MM.1S (cell line): ENCODE data around the gene ZNF121.
"Not testable (repeated sequence)": the region's sequence is repeated elsewhere in the genome, so short reads cannot be mapped to it uniquely, and the experiment has no call there.

Experiments
- DNase-seq: peaks from one replicate; pipeline ENCODE4 v3.0.0-alpha.2; 2015
- H2AFZ ChIP-seq: fragments of 300-600 bp; sonication (generic); 2 replicates; pipeline ENCODE4 v1.6.0; 2016; ENCODE audit warnings: antibody characterized with exemption, low read length
- H3F3A ChIP-seq: fragments of 300-600 bp; sonication (generic); 2 replicates; pipeline ENCODE4 v1.6.1; 2016; ENCODE audit warnings: mild to moderate bottlenecking, antibody characterized with exemption, low read length, moderate library complexity, mixed read lengths; ENCODE audit not compliant: insufficient read depth
- H3K27ac ChIP-seq: fragments of 300-600 bp; sonication (generic); 2 replicates; pipeline ENCODE4 v1.5.1; 2016; ENCODE audit warnings: mild to moderate bottlenecking, low read length
- H3K27me3 ChIP-seq: fragments of 300-600 bp; sonication (generic); replicated peaks from 2 replicates; pipeline ENCODE4 v1.6.0; 2016; ENCODE audit warnings: low read length; ENCODE audit not compliant: insufficient read depth
- H3K36me3 ChIP-seq: fragments of 300-600 bp; sonication (generic); replicated peaks from 2 replicates; pipeline ENCODE4 v1.6.1; 2016; ENCODE audit warnings: mild to moderate bottlenecking, low read length, mixed read lengths; ENCODE audit not compliant: insufficient read depth
- H3K4me1 ChIP-seq: fragments of 300-600 bp; sonication (generic); 2 replicates; pipeline ENCODE4 v1.6.1; 2016; ENCODE audit warnings: low read length, mixed read lengths
- H3K4me2 ChIP-seq: fragments of 300-600 bp; sonication (generic); 2 replicates; pipeline ENCODE4 v1.6.0; 2016; ENCODE audit warnings: low read depth, low read length
- H3K4me3 ChIP-seq: fragments of 300-600 bp; sonication (generic); 2 replicates; pipeline ENCODE4 v1.5.1; 2016; ENCODE audit warnings: low read length, mixed read lengths
- H3K79me2 ChIP-seq: fragments of 300-600 bp; sonication (generic); 2 replicates; pipeline ENCODE4 v1.6.1; 2016; ENCODE audit warnings: mixed run types, low read length, mixed read lengths
- H3K9ac ChIP-seq: fragments of 300-600 bp; sonication (generic); 2 replicates; pipeline ENCODE4 v1.6.1; 2016; ENCODE audit warnings: low read length, mixed read lengths
- H3K9me2 ChIP-seq: fragments of 300-600 bp; sonication (generic); replicated peaks from 2 replicates; pipeline ENCODE4 v1.6.1; 2016; ENCODE audit warnings: mild to moderate bottlenecking, low read length, mixed read lengths; ENCODE audit not compliant: insufficient read depth
- H3K9me3 ChIP-seq: fragments of 300-600 bp; sonication (generic); replicated peaks from 2 replicates; pipeline ENCODE4 v1.6.1; 2016; ENCODE audit warnings: mild to moderate bottlenecking, low read length, mixed read lengths; ENCODE audit not compliant: insufficient read depth
- H4K20me1 ChIP-seq: fragments of 300-600 bp; sonication (generic); 2 replicates; pipeline ENCODE4 v1.6.1; 2016; ENCODE audit warnings: mild to moderate bottlenecking, low read length, moderate library complexity, mixed read lengths; ENCODE audit not compliant: insufficient read depth
- CTCF ChIP-seq: fragments of 300-600 bp; sonication (generic); IDR thresholded peaks from 2 replicates; pipeline ENCODE4 v1.5.1; 2016; ENCODE audit warnings: antibody characterized with exemption, low read length, mixed read lengths
- EZH2 ChIP-seq: fragments of 300-600 bp; sonication (generic); optimal IDR thresholded peaks from 2 replicates; pipeline ENCODE3; 2017; ENCODE audit warnings: low read depth, mild to moderate bottlenecking, antibody characterized with exemption, low read length, mixed read lengths
- EZH2phosphoT487 ChIP-seq: fragments of 300-600 bp; sonication (generic); IDR thresholded peaks from 2 replicates; pipeline ENCODE4 v1.6.1; 2018; ENCODE audit warnings: antibody characterized with exemption, low read length

Gene ZNF121

DNA sequence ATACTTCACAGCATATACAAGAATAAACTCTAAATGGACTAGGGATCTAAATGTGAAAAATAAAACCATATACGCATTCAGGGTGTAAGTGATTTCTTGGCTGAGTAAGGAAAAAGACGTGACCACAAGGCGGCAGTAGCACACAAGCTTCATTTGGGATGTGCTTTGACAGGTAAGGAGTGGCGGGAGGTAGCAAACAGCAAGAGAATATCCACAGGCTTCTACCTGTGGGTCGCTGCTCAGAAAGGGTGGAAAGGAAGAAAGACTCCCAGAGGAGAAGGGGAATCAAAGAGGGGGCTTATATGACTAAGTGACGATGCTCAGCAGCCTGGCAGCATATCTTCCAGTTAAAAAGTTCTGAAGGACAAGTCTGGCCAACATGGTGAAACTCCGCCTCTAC lies 2.5 kb upstream of the ZNF121 start:
- Histone ChIP-seq H3K4me3 (0 out of 2 replicates have a peak overlapping the region, but pooled peaks have one; percentile 29), H2AFZ (peak overlapping the region; percentile 27; the same call in 1 of the 2 replicates), H3K9me2 (no peaks in the 10 kb centered on the region), H3K9ac (no peak overlapping the region), H3F3A (peaks cover 5% of the 10 kb centered on the region; the same call in 1 of the 2 replicates), H4K20me1 (no peaks in the 10 kb centered on the region), H3K36me3 (peaks cover 1% of the 10 kb centered on the region; the same call in 1 of the 2 replicates), H3K4me2 (peak overlapping the region; percentile 39; the same call in 1 of the 2 replicates), H3K4me1 (no peaks in the 10 kb centered on the region), H3K79me2 (peaks cover 27% of the 10 kb centered on the region), H3K27me3 (peaks cover 20% of the 10 kb centered on the region; the same call in 1 of the 2 replicates), H3K27ac (no peak overlapping the region), H3K9me3 (no peaks in the 10 kb centered on the region)
- TF ChIP-seq CTCF, result peak; percentile 63
- no peak for TF ChIP-seq EZH2phosphoT487
- no peak for TF ChIP-seq EZH2
- DNase-seq, result peak; percentile 74

DNA sequence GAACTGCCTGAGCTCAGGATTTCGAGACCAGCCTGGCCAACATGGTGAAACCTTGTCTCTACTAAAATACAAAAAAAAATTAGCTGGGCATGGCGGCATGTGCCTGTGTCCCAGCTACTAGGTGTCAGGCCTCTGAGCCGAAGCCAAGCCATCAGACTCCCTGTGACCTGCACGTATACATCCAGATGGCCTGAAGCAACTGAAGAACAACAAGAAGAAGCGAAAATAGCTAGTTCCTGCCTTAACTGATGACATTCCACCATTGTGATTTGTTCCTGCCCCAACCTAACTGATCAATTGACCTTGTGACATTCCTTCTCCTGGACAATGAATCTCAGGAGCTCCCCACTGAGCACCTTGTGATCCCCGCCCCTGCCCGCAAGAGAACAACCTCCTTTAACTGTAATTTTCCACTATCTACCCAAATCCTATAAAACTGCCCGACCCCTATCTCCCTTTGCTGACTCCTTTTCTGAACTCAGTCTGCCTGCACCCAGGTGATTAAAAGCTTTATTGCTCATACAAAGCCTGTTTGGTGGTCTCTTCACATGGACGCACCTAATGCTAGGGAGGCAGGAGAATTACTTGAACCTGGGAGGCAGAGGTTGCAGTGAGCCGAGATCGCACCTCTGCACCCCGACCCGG lies 2.1 kb downstream of the ZNF121 start:
- Histone ChIP-seq H3K79me2 (peaks cover 73% of the 10 kb centered on the region), H3K36me3 (peaks cover 11% of the 10 kb centered on the region; the same call in 1 of the 2 replicates)
- not testable (repeated sequence) for H3K27ac ChIP-seq, H3K4me3 ChIP-seq, H3K4me1 ChIP-seq, H2AFZ ChIP-seq, H3K4me2 ChIP-seq, DNase-seq, H3F3A ChIP-seq, H3K27me3 ChIP-seq, H4K20me1 ChIP-seq, H3K9me2 ChIP-seq, H3K9ac ChIP-seq, H3K9me3 ChIP-seq

GRCh38 chr19:9580728-9581127 lies 3.6 kb downstream of the ZNF121 start:
- no peak overlapping the region for H3K4me3 ChIP-seq
- H3K27ac ChIP-seq, result no peak overlapping the region
- no peaks in the 10 kb centered on the region for H3K9me2 ChIP-seq
- no peak overlapping the region for H2AFZ ChIP-seq
- no peaks in the 10 kb centered on the region for H3K27me3 ChIP-seq
- TF ChIP-seq CTCF (no peak), EZH2 (no peak), EZH2phosphoT487 (no peak)
- H3F3A ChIP-seq, result peaks cover 5% of the 10 kb centered on the region; the same call in 1 of the 2 replicates
- no peaks in the 10 kb centered on the region for H4K20me1 ChIP-seq
- no peaks in the 10 kb centered on the region for H3K4me1 ChIP-seq
- H3K9ac ChIP-seq, result no peak overlapping the region
- H3K9me3 ChIP-seq, result no peaks in the 10 kb centered on the region
- peaks cover 14% of the 10 kb centered on the region; the same call in 1 of the 2 replicates for H3K36me3 ChIP-seq
- no peak overlapping the region for H3K4me2 ChIP-seq
- peaks cover 87% of the 10 kb centered on the region for H3K79me2 ChIP-seq
- DNase-seq, result no peak

GRCh38 chr19:9570255-9570654 lies 14.0 kb downstream of the ZNF121 start:
- H3K36me3 ChIP-seq, result peaks cover 69% of the 10 kb centered on the region
- DNase-seq, result no peak
- H3K4me3 ChIP-seq, result no peak overlapping the region
- H3K9ac ChIP-seq, result no peak overlapping the region
- no peaks in the 10 kb centered on the region for H3K4me1 ChIP-seq
- no peaks in the 10 kb centered on the region for H3K27me3 ChIP-seq
- no peaks in the 10 kb centered on the region for H4K20me1 ChIP-seq
- no peaks in the 10 kb centered on the region for H3F3A ChIP-seq
- H3K9me2 ChIP-seq, result no peaks in the 10 kb centered on the region
- no peak overlapping the region for H3K27ac ChIP-seq
- H3K79me2 ChIP-seq, result peaks cover 78% of the 10 kb centered on the region
- TF ChIP-seq EZH2phosphoT487, result no peak
- TF ChIP-seq EZH2, result no peak
- TF ChIP-seq CTCF, result no peak
- no peak overlapping the region for H2AFZ ChIP-seq
- no peaks in the 10 kb centered on the region; the same call in 1 of the 2 replicates for H3K9me3 ChIP-seq
- H3K4me2 ChIP-seq, result no peak overlapping the region
